Neural cell (in vitro differentiated cells): ENCODE measurements around the gene PCBP4. TPM values are rescaled to one million over a fixed set of nuclear protein-coding genes. Genes with fewer than 3 reads are reported as not detected.

Source experiments
- H2AFZ ChIP-seq: fragments of 200-600, 300-800 bp; sonication (generic), shearing (Covaris generic); 2 replicates; pipeline ENCODE4 v1.6.0; 2014; ENCODE audit warnings: low read depth, mild to moderate bottlenecking, antibody characterized with exemption, low read length, moderate library complexity
- H3F3A ChIP-seq: fragments of 200-600 bp; shearing (Covaris generic); 2 replicates; pipeline ENCODE4 v1.6.1; 2016; ENCODE audit warnings: mild to moderate bottlenecking, moderate library complexity, mixed read lengths, antibody characterized with exemption, low read length; ENCODE audit not compliant: insufficient read depth, poor library complexity, severe bottlenecking
- H3K27ac ChIP-seq: fragments of 200-600, 300-800 bp; sonication (generic), shearing (Covaris generic); 2 replicates; pipeline ENCODE4 v1.5.1; 2014; ENCODE audit warnings: mild to moderate bottlenecking, low read length, moderate library complexity
- H3K27me3 ChIP-seq: fragments of 300-800, 200-600 bp; sonication (generic), shearing (Covaris generic); 2 replicates; pipeline ENCODE4 v1.6.0; 2014; ENCODE audit warnings: mild to moderate bottlenecking, low read depth, low read length, moderate library complexity; ENCODE audit not compliant: insufficient read depth
- H3K36me3 ChIP-seq: fragments of 300-800, 200-600 bp; sonication (generic), shearing (Covaris generic); 2 replicates; pipeline ENCODE4 v1.5.1; 2014; ENCODE audit warnings: mild to moderate bottlenecking, antibody characterized with exemption, low read length, moderate library complexity; ENCODE audit not compliant: insufficient read depth
- H3K4me2 ChIP-seq: fragments of 300-800, 200-600 bp; sonication (generic), shearing (Covaris generic); 2 replicates; pipeline ENCODE4 v1.6.0; 2014; ENCODE audit warnings: mild to moderate bottlenecking, low read length
- H3K4me3 ChIP-seq: fragments of 300-800, 200-600 bp; sonication (generic), shearing (Covaris generic); 2 replicates; pipeline ENCODE4 v1.5.1; 2014; ENCODE audit warnings: mild to moderate bottlenecking, low read length, moderate library complexity
- H3K79me2 ChIP-seq: fragments of 200-600 bp; shearing (Covaris generic); replicated peaks from 2 replicates; pipeline ENCODE4 v1.6.0; 2014; ENCODE audit warnings: mild to moderate bottlenecking, low read length, moderate library complexity; ENCODE audit not compliant: insufficient read depth
- H3K9ac ChIP-seq: fragments of 300-800, 200-600 bp; sonication (generic), shearing (Covaris generic); 2 replicates; pipeline ENCODE4 v1.6.1; 2016; ENCODE audit warnings: mild to moderate bottlenecking, low read length, mixed read lengths
- H3K9me2 ChIP-seq: fragments of 200-600 bp; shearing (Covaris generic); 2 replicates; pipeline ENCODE4 v1.6.1; 2016; ENCODE audit warnings: mild to moderate bottlenecking, low read length, mixed read lengths; ENCODE audit not compliant: insufficient read depth
- H3K9me3 ChIP-seq: fragments of 200-600, 300-800 bp; sonication (generic), shearing (Covaris generic); 2 replicates; pipeline ENCODE4 v1.6.1; 2016; ENCODE audit warnings: mild to moderate bottlenecking, mixed run types, low read length, moderate library complexity, mixed read lengths
- H4K20me1 ChIP-seq: fragments of 200-600 bp; shearing (Covaris generic); 2 replicates; pipeline ENCODE4 v1.6.1; 2016; ENCODE audit warnings: mild to moderate bottlenecking, mixed run types; ENCODE audit not compliant: insufficient read depth
- CTCF ChIP-seq: fragments of 450-650 bp; IDR thresholded peaks from 2 replicates; pipeline ENCODE4 v1.5.1; 2014; ENCODE audit warnings: antibody characterized with exemption, mild to moderate bottlenecking, moderate library complexity; ENCODE audit not compliant: poor library complexity, severe bottlenecking
- EP300 ChIP-seq: fragments of 450-650 bp; conservative IDR thresholded peaks from 2 replicates; pipeline ENCODE4 v1.6.1; 2014; ENCODE audit warnings: antibody characterized with exemption, mild to moderate bottlenecking, moderate library complexity; ENCODE audit not compliant: poor library complexity, severe bottlenecking
- EZH2 ChIP-seq: fragments of 200-600, 300-800 bp; shearing (Covaris generic), sonication (generic); IDR thresholded peaks from 2 replicates; pipeline ENCODE4 v1.6.1; 2014; ENCODE audit warnings: antibody characterized with exemption, low read length, borderline replicate concordance, mild to moderate bottlenecking; ENCODE audit not compliant: insufficient read depth, poor library complexity, severe bottlenecking
- MXI1 ChIP-seq: fragments of 450-650 bp; conservative IDR thresholded peaks from 2 replicates; pipeline ENCODE4 v1.6.1; 2014; ENCODE audit warnings: antibody characterized with exemption, mild to moderate bottlenecking; ENCODE audit not compliant: poor library complexity, severe bottlenecking
- POLR2AphosphoS5 ChIP-seq: IDR thresholded peaks from 2 replicates; pipeline ENCODE4 v1.6.1; 2012
- RAD21 ChIP-seq: fragments of 450-650 bp; conservative IDR thresholded peaks from 2 replicates; pipeline ENCODE4 v1.6.1; 2014; ENCODE audit warnings: antibody characterized with exemption, mild to moderate bottlenecking, moderate library complexity
- REST ChIP-seq: IDR thresholded peaks from 2 replicates; pipeline ENCODE4 v1.6.1; 2012; ENCODE audit warnings: borderline replicate concordance
- SMC3 ChIP-seq: fragments of 450-650 bp; conservative IDR thresholded peaks from 2 replicates; pipeline ENCODE4 v1.6.1; 2014; ENCODE audit warnings: antibody characterized with exemption, mild to moderate bottlenecking, moderate library complexity; ENCODE audit not compliant: poor library complexity
- TAF1 ChIP-seq: IDR thresholded peaks from 2 replicates; pipeline ENCODE4 v1.6.1; 2012; ENCODE audit warnings: low read depth
- polyA plus RNA-seq: library from polyadenylated mRNA; depleted of rRNA; stranded (reverse); fragments of >200 nt; gene quantifications from 2 replicates; pipeline ENCODE4 v1.2.3, GENCODE V29; 2014

The PCBP4 gene
- polyA plus RNA-seq, 1 donor from 2014 or later: 251 TPM

- Histone ChIP-seq H3K4me2 (no peak overlapping the region), H3K27me3 (peaks cover under 1% of the 10 kb centered on the region), H3F3A (no peaks in the 10 kb centered on the region), H3K4me3 (no peak overlapping the region), H3K36me3 (no peaks in the 10 kb centered on the region), H2AFZ (no peak overlapping the region), H3K9me3 (no peaks in the 10 kb centered on the region), H3K9me2 (no peaks in the 10 kb centered on the region), H4K20me1 (no peaks in the 10 kb centered on the region), H3K27ac (no peak overlapping the region), H3K9ac (no peak overlapping the region), H3K79me2 (peaks cover 29% of the 10 kb centered on the region)
- no peak for TF ChIP-seq REST
- no peak for TF ChIP-seq MXI1
- TF ChIP-seq EP300: no peak
- no peak for TF ChIP-seq TAF1
- no peak for TF ChIP-seq SMC3
- TF ChIP-seq RAD21: no peak
- TF ChIP-seq CTCF: no peak
Observed at GRCh38 chr3:51961602-51962569, 5.4 kb downstream of the PCBP4 start.

GRCh38 chr3:51961011-51961410, 6.2 kb downstream of the PCBP4 start:
- Histone ChIP-seq H3K27me3 (peaks cover 7% of the 10 kb centered on the region), H3K4me3 (no peak overlapping the region), H3K4me2 (no peak overlapping the region), H3K9me3 (no peaks in the 10 kb centered on the region), H3K9ac (no peak overlapping the region), H3K9me2 (no peaks in the 10 kb centered on the region), H3K79me2 (peaks cover 20% of the 10 kb centered on the region), H3F3A (no peaks in the 10 kb centered on the region), H4K20me1 (no peaks in the 10 kb centered on the region), H2AFZ (no peak overlapping the region), H3K36me3 (no peaks in the 10 kb centered on the region), H3K27ac (no peak overlapping the region)
- TF ChIP-seq RAD21: no peak
- no peak for TF ChIP-seq POLR2AphosphoS5
- no peak for TF ChIP-seq CTCF
- TF ChIP-seq EZH2: no peak
- no peak for TF ChIP-seq MXI1
- no peak for TF ChIP-seq REST
- no peak for TF ChIP-seq TAF1
- no peak for TF ChIP-seq EP300
- no peak for TF ChIP-seq SMC3
